Left lung (tissue), 10 donors: ENCODE results near the gene FOXP4. TPM values are rescaled to one million over a fixed set of nuclear protein-coding genes. Genes with fewer than 3 reads are reported as not detected.

Experiments used
- ATAC-seq: fragments of 200-7000 bp; cut with Tn5 transposase; one replicate; pipeline ENCODE4 v1.9.1; 2020; ENCODE audit warnings: moderate library complexity
- DNase-seq, 4 donors: peaks; one replicate each; pipeline ENCODE4 v3.0.0-alpha.2; 2013 to 2020
- H3K27ac ChIP-seq, 2 donors: fragments of 200-600 bp; sonication (generic) in 1 of 2; one replicate each; pipeline versions ENCODE4 v1.5.0 to v1.8.0; 2020 to 2021
- H3K27me3 ChIP-seq, 2 donors: fragments of 200-600 bp; sonication (generic) in 1 of 2; one replicate each; pipeline versions ENCODE4 v1.5.0 to v1.8.0; 2020 to 2021
- H3K36me3 ChIP-seq, 2 donors: fragments of 200-600 bp; sonication (generic) in 1 of 2; one replicate each; pipeline versions ENCODE4 v1.5.0 to v1.8.0; 2020 to 2021
- H3K4me1 ChIP-seq, 2 donors: fragments of 200-600 bp; one replicate each; pipeline ENCODE4 v1.8.0; 2021
- H3K4me3 ChIP-seq, 2 donors: fragments of 200-600 bp; sonication (generic) in 1 of 2; one replicate each; pipeline versions ENCODE4 v1.5.0 to v1.8.0; 2020 to 2021; ENCODE audit warnings: mild to moderate bottlenecking in 1 of 2
- H3K9me3 ChIP-seq, 2 donors: fragments of 200-600 bp; sonication (generic) in 1 of 2; one replicate each; pipeline versions ENCODE4 v1.5.0 to v1.8.0; 2020 to 2021
- CTCF ChIP-seq, 2 donors: fragments of 200-600 bp; sonication (generic) in 1 of 2; IDR thresholded peaks; one replicate each; pipeline versions ENCODE4 v1.5.0 to v1.8.0; 2021; ENCODE audit warnings: antibody characterized with exemption in 2 of 2
- intact Hi-C, 2 donors: fragments of 100-400 bp; cut with DNase I; formaldehyde crosslinking; loops; one replicate each; pipeline versions ENCODE4 v1.11.2 to v1.14.2; 2022
- polyA plus RNA-seq, 6 donors: library from polyadenylated mRNA; unstranded; fragments of 120-200 nt; gene quantifications; one replicate each; pipeline ENCODE4 v1.2.1, GENCODE V29; 2013; ENCODE audit not compliant: insufficient read length in 6 of 6
- total RNA-seq, 2 donors: library from RNA; stranded (reverse); fragmentation: NEBNext Ultra II Directional; extraction: Animal tissue kit (Norgen Biotek cat#: 25700); gene quantifications; one replicate each; pipeline ENCODE4 v1.2.1, GENCODE V29; 2021
- donor health status: DM: no; HTN: yes; CAD: no.
- donor health status: DM: no; HTN: no; CAD: no.

Gene FOXP4
- total and polyA plus RNA-seq, 8 donors = 26.9 to 77.9 (median 60.2) TPM

GRCh38 chr6:41512146-41512701 lies 34.0 kb upstream of the FOXP4 start:
- no peak for TF ChIP-seq CTCF (IDR thresholded peaks at IDR 0.05)
- no peaks in the 10 kb centered on the region for H3K4me1 ChIP-seq
- no peaks in the 10 kb centered on the region for H3K9me3 ChIP-seq
- no peak for DNase-seq
- H3K27ac ChIP-seq = no peak overlapping the region
- no peak overlapping the region for H3K4me3 ChIP-seq
- H3K36me3 ChIP-seq = no peaks in the 10 kb centered on the region
- peaks cover 0 to 34% of the 10 kb centered on the region in 2 donors for H3K27me3 ChIP-seq
- intact Hi-C loops = no loop called here
- no peak for ATAC-seq

- Histone ChIP-seq H3K27me3 (peaks cover 0 to under 1% of the 10 kb centered on the region in 2 donors), H3K9me3 (no peaks in the 10 kb centered on the region), H3K4me1 (peaks cover 4 to 9% of the 10 kb centered on the region in 2 donors), H3K27ac (no peak overlapping the region), H3K36me3 (no peaks in the 10 kb centered on the region), H3K4me3 (no peak overlapping the region)
- TF ChIP-seq CTCF (IDR thresholded peaks at IDR 0.05) = no peak
- intact Hi-C loops = no loop called here
- ATAC-seq (peak; percentile 60), DNase-seq (no peak)
These were observed 30.2 kb upstream of the FOXP4 start for GRCh38 chr6:41515995-41516394.

GRCh38 chr6:41518118-41518517 lies 28.1 kb upstream of the FOXP4 start:
- Histone ChIP-seq H3K4me3 (no peak overlapping the region), H3K27me3 (peaks cover 0 to 16% of the 10 kb centered on the region in 2 donors), H3K9me3 (no peaks in the 10 kb centered on the region), H3K4me1 (peaks cover 4 to 9% of the 10 kb centered on the region in 2 donors), H3K36me3 (no peaks in the 10 kb centered on the region), H3K27ac (peak overlapping the region in 1 of 2 donors; percentile 30)
- peak in 1 of 4 donors; percentile 44 for DNase-seq
- intact Hi-C loops = no loop called here
- peak; percentile 29 for ATAC-seq
- TF ChIP-seq CTCF (IDR thresholded peaks at IDR 0.05) = no peak

- ATAC-seq = peak; percentile 40
These were observed 26.9 kb upstream of the FOXP4 start for GRCh38 chr6:41519305-41519744.

More at GRCh38 chr6:41519305-41519744, 26.9 kb upstream of the FOXP4 start:
- Histone ChIP-seq H3K4me1 (peaks cover 4 to 9% of the 10 kb centered on the region in 2 donors), H3K9me3 (no peaks in the 10 kb centered on the region), H3K36me3 (no peaks in the 10 kb centered on the region), H3K27me3 (peaks cover 0 to 28% of the 10 kb centered on the region in 2 donors), H3K27ac (peak overlapping the region in 1 of 2 donors; percentile 30), H3K4me3 (no peak overlapping the region)
- peak in 1 of 4 donors; percentile 59 for DNase-seq
- TF ChIP-seq CTCF (IDR thresholded peaks at IDR 0.05) = no peak
- intact Hi-C loops = no loop called here
